Liver (tissue), 9 donors: ENCODE results near the gene RGS1. TPM values are rescaled to one million over a fixed set of nuclear protein-coding genes. Genes with fewer than 3 reads are reported as not detected.

Experiments
- DNase-seq: peaks from one replicate; pipeline ENCODE4 v3.0.0-alpha.2; 2017; ENCODE audit warnings: low spot score
- H3K27ac ChIP-seq, 2 donors: one replicate each; pipeline ENCODE4 v1.7.0; 2013; ENCODE audit warnings: inconsistent platforms in 2 of 2, low read length in 2 of 2, control low read depth in 1 of 2, low read depth in 1 of 2, mild to moderate bottlenecking in 1 of 2
- H3K27me3 ChIP-seq, 4 donors: one replicate each; pipeline versions ENCODE4 v1.6.1 to v1.7.0; 2013; ENCODE audit warnings: low read length in 3 of 4, inconsistent platforms in 1 of 4, mild to moderate bottlenecking in 1 of 4, moderate library complexity in 1 of 4; ENCODE audit not compliant: control insufficient read depth in 4 of 4, insufficient read depth in 4 of 4
- H3K36me3 ChIP-seq, 4 donors: one replicate each; pipeline versions ENCODE4 v1.6.1 to v1.7.0; 2013; ENCODE audit warnings: low read length in 3 of 4, mild to moderate bottlenecking in 3 of 4, low read depth in 1 of 4, moderate library complexity in 1 of 4; ENCODE audit not compliant: control insufficient read depth in 4 of 4, insufficient read depth in 3 of 4
- H3K4me1 ChIP-seq, 4 donors: one replicate each; pipeline versions ENCODE4 v1.6.1 to v1.7.0; 2013; ENCODE audit warnings: low read length in 3 of 4, mild to moderate bottlenecking in 3 of 4, moderate library complexity in 1 of 4; ENCODE audit not compliant: control insufficient read depth in 4 of 4, insufficient read depth in 4 of 4
- H3K4me3 ChIP-seq, 3 donors: one replicate each; pipeline versions ENCODE4 v1.6.1 to v1.7.0; 2013; ENCODE audit warnings: low read length in 3 of 3, control low read depth in 1 of 3, low read depth in 1 of 3, mild to moderate bottlenecking in 1 of 3
- H3K9ac ChIP-seq, 2 donors: one replicate each; pipeline ENCODE4 v1.7.0; 2013; ENCODE audit warnings: low read length in 2 of 2, mild to moderate bottlenecking in 2 of 2, moderate library complexity in 2 of 2, control low read depth in 1 of 2, low read depth in 1 of 2
- H3K9me3 ChIP-seq, 4 donors: one replicate each; pipeline versions ENCODE4 v1.6.1 to v1.7.0; 2013; ENCODE audit warnings: low read length in 3 of 4; ENCODE audit not compliant: control insufficient read depth in 4 of 4
- EGR1 ChIP-seq, 2 donors: IDR thresholded peaks; 2 replicates each; pipeline ENCODE4 v1.6.1; 2016 to 2018; ENCODE audit warnings: antibody characterized with exemption in 2 of 2, low read depth in 2 of 2
- FOXA2 ChIP-seq: IDR thresholded peaks from 2 replicates; pipeline ENCODE4 v1.6.1; 2016; ENCODE audit warnings: antibody characterized with exemption
- GABPA ChIP-seq, 2 donors: IDR thresholded peaks in 1 of 2; conservative IDR thresholded peaks in 1 of 2; 2 replicates each; pipeline ENCODE4 v1.6.1; 2016; ENCODE audit warnings: antibody characterized with exemption in 2 of 2, mild to moderate bottlenecking in 1 of 2, moderate library complexity in 1 of 2
- HNF4A ChIP-seq, 2 donors: conservative IDR thresholded peaks; 2 replicates each; pipeline ENCODE4 v1.6.1; 2016; ENCODE audit warnings: antibody characterized with exemption in 2 of 2, mild to moderate bottlenecking in 2 of 2
- HNF4G ChIP-seq: IDR thresholded peaks from 2 replicates; pipeline ENCODE4 v1.6.1; 2016; ENCODE audit warnings: antibody characterized with exemption
- JUND ChIP-seq, 2 donors: IDR thresholded peaks; 2 replicates each; pipeline ENCODE4 v1.6.1; 2016; ENCODE audit warnings: antibody characterized with exemption in 2 of 2
- NR2F2 ChIP-seq: IDR thresholded peaks from 2 replicates; pipeline ENCODE4 v1.6.1; 2016; ENCODE audit warnings: antibody characterized with exemption
- RAD21 ChIP-seq, 2 donors: IDR thresholded peaks; 2 replicates each; pipeline ENCODE4 v1.6.1; 2016; ENCODE audit warnings: antibody characterized with exemption in 2 of 2, mild to moderate bottlenecking in 2 of 2
- RXRA ChIP-seq, 2 donors: IDR thresholded peaks; 2 replicates each; pipeline ENCODE4 v1.6.1; 2017 to 2018; ENCODE audit warnings: antibody characterized with exemption in 2 of 2, mild to moderate bottlenecking in 1 of 2
- SP1 ChIP-seq: IDR thresholded peaks from 2 replicates; pipeline ENCODE4 v1.6.1; 2018; ENCODE audit warnings: antibody characterized with exemption, mild to moderate bottlenecking
- TAF1 ChIP-seq: conservative IDR thresholded peaks from 2 replicates; pipeline ENCODE4 v1.6.1; 2016; ENCODE audit warnings: antibody characterized with exemption, mild to moderate bottlenecking
- YY1 ChIP-seq: IDR thresholded peaks from 2 replicates; pipeline ENCODE4 v1.6.1; 2016; ENCODE audit warnings: antibody characterized with exemption, mild to moderate bottlenecking
- whole genome bisulfite sequencing: extraction: QIAGEN DNeasy Blood & Tissue Kit; methylation state at CpG from one replicate; pipeline ENCODE4 v1.1.7; 2013; 5-methylcytosine and 5-hydroxymethylcytosine counted together
- polyA plus RNA-seq, 2 donors: library from polyadenylated mRNA; stranded (reverse) in 1 of 2; unstranded in 1 of 2; fragments of 200-250 nt in 1 of 2; fragments of >200 nt in 1 of 2; fragmentation: Nextera tagmentation in 1 of 2; extraction: Ambion mirVana in 1 of 2; gene quantifications; one replicate each; pipeline versions ENCODE4 v1.2.1 to v1.2.3, GENCODE V29; 2013 to 2015
- total RNA-seq, 2 donors: library from RNA; depleted of rRNA; stranded (reverse); fragments of >200 nt; gene quantifications; one replicate each; pipeline ENCODE4 v1.2.3, GENCODE V29; 2014
- TF ChIP-seq, protein P1 (sequence below): IDR thresholded peaks from 2 replicates; pipeline ENCODE4 v1.6.1; 2016; ENCODE audit warnings: antibody characterized with exemption
- TF ChIP-seq, protein P2 (sequence below): fragments of 150-350 bp; IDR thresholded peaks from 2 replicates; pipeline ENCODE4 v1.5.1; 2017; ENCODE audit warnings: improper control_type of control experiment, low read depth, low read length; ENCODE audit not compliant: missing input control
- TF ChIP-seq, protein P3 (sequence below): IDR thresholded peaks from 2 replicates; pipeline ENCODE4 v1.6.1; 2016; ENCODE audit warnings: antibody characterized with exemption
- TF ChIP-seq, protein P4 (sequence below): IDR thresholded peaks from 2 replicates; pipeline ENCODE4 v1.6.1; 2016; ENCODE audit warnings: antibody characterized with exemption
- donor health status: healthy.
- donor health status: healthy.
- donor health status: healthy.
- donor health status: healthy.
- donor health status: healthy.

The RGS1 gene
- total and polyA plus RNA-seq, 4 donors: 1.8 to 7.7 (median 6.0) TPM

DNA sequence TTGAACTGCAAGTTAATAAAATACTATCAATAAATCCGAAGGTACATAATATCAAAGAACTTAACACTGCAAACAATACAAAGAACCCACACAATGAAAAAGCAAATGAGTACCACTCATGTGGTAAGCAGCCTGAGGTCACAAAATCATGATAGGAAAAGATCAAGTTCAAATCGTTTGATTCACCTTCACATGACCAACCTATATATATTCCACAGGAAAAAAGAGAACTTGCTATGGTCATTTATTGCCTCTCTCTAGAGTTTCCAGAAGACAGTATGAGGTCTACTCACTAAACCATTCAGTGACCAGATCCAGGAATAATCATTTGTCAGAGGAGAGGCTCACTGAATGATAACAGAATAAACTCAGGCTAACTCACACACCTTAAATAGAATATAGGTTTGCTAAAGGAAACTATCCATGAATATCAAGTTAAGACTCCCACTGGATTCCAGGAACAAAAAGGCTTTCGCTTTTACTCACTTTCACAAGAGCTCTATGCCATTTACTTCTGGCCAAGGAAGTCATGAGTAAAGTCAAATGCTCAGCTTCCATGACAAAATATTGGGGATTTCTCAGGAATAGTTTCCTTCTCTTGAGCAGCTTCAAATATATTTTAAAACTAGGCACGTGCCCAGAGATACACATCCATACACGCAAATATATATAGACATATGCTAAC is 48.3 kb upstream of the RGS1 start:
- no peak for TF ChIP-seq HNF4G
- no peak for TF ChIP-seq EGR1 (IDR thresholded peaks at IDR 0.05; ENCODE audit: low read depth in 2 of 2)
- TF ChIP-seq JUND (IDR thresholded peaks at IDR 0.05): no peak
- TF ChIP-seq, protein P1, sequence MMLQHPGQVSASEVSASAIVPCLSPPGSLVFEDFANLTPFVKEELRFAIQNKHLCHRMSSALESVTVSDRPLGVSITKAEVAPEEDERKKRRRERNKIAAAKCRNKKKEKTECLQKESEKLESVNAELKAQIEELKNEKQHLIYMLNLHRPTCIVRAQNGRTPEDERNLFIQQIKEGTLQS: no peak
- no peak for TF ChIP-seq NR2F2
- no peak for TF ChIP-seq HNF4A (conservative IDR thresholded peaks at IDR 0.05)
- TF ChIP-seq, protein P2, sequence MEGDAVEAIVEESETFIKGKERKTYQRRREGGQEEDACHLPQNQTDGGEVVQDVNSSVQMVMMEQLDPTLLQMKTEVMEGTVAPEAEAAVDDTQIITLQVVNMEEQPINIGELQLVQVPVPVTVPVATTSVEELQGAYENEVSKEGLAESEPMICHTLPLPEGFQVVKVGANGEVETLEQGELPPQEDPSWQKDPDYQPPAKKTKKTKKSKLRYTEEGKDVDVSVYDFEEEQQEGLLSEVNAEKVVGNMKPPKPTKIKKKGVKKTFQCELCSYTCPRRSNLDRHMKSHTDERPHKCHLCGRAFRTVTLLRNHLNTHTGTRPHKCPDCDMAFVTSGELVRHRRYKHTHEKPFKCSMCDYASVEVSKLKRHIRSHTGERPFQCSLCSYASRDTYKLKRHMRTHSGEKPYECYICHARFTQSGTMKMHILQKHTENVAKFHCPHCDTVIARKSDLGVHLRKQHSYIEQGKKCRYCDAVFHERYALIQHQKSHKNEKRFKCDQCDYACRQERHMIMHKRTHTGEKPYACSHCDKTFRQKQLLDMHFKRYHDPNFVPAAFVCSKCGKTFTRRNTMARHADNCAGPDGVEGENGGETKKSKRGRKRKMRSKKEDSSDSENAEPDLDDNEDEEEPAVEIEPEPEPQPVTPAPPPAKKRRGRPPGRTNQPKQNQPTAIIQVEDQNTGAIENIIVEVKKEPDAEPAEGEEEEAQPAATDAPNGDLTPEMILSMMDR: no peak
- TF ChIP-seq TAF1: no peak
- no peak for TF ChIP-seq RXRA (IDR thresholded peaks at IDR 0.05)
- no peak for TF ChIP-seq SP1
- TF ChIP-seq GABPA (IDR thresholded peaks at IDR 0.05 in 1 of 2, conservative IDR thresholded peaks at IDR 0.05 in 1 of 2): no peak
- TF ChIP-seq, protein P3, sequence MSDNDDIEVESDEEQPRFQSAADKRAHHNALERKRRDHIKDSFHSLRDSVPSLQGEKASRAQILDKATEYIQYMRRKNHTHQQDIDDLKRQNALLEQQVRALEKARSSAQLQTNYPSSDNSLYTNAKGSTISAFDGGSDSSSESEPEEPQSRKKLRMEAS: no peak
- no peak overlapping the region for H3K9ac ChIP-seq
- no peaks in the 10 kb centered on the region for H3K9me3 ChIP-seq
- no peaks in the 10 kb centered on the region for H3K4me1 ChIP-seq
- DNase-seq: no peak
- H3K36me3 ChIP-seq: no peaks in the 10 kb centered on the region
- 80% methylated on average over 5 of the region's 5 CpGs for WGBS
- H3K4me3 ChIP-seq: no peak overlapping the region
- no peak overlapping the region for H3K27ac ChIP-seq
- no peaks in the 10 kb centered on the region for H3K27me3 ChIP-seq

DNA sequence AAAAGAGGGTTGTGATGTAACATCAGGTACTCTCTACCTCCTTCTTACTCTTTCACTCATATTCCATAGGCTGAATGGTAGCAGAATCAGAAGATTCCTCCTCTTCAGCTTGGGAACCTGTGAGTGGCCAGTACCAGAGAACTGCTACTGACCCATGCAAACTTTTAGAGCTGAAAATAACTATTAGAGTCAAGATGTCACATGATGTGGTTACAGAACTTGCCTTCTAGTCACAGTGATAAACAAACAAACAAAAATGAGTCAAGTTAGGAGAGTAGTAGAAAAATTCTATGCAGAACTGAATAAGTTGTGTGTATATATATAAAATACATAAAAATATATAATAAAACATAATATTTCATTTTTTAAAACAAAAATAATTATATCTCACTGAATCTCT is 47.6 kb upstream of the RGS1 start:
- H3K27me3 ChIP-seq: no peaks in the 10 kb centered on the region
- H3K9ac ChIP-seq: no peak overlapping the region
- no peak for DNase-seq
- TF ChIP-seq, protein P1: no peak
- TF ChIP-seq RAD21 (IDR thresholded peaks at IDR 0.05) (no peak), EGR1 (IDR thresholded peaks at IDR 0.05; ENCODE audit: low read depth in 2 of 2) (no peak), RXRA (IDR thresholded peaks at IDR 0.05) (no peak), NR2F2 (no peak), HNF4G (no peak), YY1 (no peak), FOXA2 (no peak), GABPA (IDR thresholded peaks at IDR 0.05 in 1 of 2, conservative IDR thresholded peaks at IDR 0.05 in 1 of 2) (no peak)
- TF ChIP-seq, protein P3: no peak
- TF ChIP-seq, protein P2: no peak
- TF ChIP-seq, protein P4, sequence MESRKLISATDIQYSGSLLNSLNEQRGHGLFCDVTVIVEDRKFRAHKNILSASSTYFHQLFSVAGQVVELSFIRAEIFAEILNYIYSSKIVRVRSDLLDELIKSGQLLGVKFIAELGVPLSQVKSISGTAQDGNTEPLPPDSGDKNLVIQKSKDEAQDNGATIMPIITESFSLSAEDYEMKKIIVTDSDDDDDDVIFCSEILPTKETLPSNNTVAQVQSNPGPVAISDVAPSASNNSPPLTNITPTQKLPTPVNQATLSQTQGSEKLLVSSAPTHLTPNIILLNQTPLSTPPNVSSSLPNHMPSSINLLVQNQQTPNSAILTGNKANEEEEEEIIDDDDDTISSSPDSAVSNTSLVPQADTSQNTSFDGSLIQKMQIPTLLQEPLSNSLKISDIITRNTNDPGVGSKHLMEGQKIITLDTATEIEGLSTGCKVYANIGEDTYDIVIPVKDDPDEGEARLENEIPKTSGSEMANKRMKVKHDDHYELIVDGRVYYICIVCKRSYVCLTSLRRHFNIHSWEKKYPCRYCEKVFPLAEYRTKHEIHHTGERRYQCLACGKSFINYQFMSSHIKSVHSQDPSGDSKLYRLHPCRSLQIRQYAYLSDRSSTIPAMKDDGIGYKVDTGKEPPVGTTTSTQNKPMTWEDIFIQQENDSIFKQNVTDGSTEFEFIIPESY: no peak
- H3K9me3 ChIP-seq: no peaks in the 10 kb centered on the region
- no peak overlapping the region for H3K27ac ChIP-seq
- H3K36me3 ChIP-seq: no peaks in the 10 kb centered on the region
- no peaks in the 10 kb centered on the region for H3K4me1 ChIP-seq
- no peak overlapping the region for H3K4me3 ChIP-seq
